Measurements from ENCODE around the gene ECHDC1. TPM values are rescaled to one million over a fixed set of nuclear protein-coding genes. Genes with fewer than 3 reads are reported as not detected.

ECHDC1 gene
- total RNA-seq, 1 donor: 78.0 TPM

DNA sequence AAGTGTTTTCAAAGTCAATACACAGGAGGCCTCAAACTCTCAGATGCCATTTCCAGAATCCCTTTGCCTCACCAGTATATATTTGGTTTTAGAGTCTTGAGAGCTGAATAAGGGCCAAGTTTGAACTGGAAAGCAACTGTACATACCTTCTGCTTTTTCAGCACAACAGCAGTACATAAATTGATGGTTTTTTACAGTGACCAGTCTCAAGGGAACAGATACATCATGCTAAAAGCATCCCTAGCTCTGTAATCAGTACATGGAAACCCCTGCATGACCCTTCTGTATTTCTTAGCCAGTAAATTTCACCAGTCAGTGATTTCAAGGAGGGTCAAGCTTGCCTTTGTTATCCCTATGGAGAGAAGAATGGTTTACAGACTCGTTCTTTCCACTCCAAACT lies 40.6 kb upstream of the ECHDC1 start:
- peak; percentile 91 for DNase-seq (ENCODE audit: low read depth)
- TF ChIP-seq, protein P1, sequence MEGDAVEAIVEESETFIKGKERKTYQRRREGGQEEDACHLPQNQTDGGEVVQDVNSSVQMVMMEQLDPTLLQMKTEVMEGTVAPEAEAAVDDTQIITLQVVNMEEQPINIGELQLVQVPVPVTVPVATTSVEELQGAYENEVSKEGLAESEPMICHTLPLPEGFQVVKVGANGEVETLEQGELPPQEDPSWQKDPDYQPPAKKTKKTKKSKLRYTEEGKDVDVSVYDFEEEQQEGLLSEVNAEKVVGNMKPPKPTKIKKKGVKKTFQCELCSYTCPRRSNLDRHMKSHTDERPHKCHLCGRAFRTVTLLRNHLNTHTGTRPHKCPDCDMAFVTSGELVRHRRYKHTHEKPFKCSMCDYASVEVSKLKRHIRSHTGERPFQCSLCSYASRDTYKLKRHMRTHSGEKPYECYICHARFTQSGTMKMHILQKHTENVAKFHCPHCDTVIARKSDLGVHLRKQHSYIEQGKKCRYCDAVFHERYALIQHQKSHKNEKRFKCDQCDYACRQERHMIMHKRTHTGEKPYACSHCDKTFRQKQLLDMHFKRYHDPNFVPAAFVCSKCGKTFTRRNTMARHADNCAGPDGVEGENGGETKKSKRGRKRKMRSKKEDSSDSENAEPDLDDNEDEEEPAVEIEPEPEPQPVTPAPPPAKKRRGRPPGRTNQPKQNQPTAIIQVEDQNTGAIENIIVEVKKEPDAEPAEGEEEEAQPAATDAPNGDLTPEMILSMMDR (IDR thresholded peaks at IDR 0.05; ENCODE audit: insufficient read depth, low read length): no peak
- no peak overlapping the region for H3K4me3 ChIP-seq (ENCODE audit: low read depth, low read length)

GRCh38 chr6:127382413-127382812 lies 39.0 kb upstream of the ECHDC1 start:
- no peak overlapping the region for H3K4me3 ChIP-seq (ENCODE audit: low read depth, low read length)
- TF ChIP-seq, protein P1 (IDR thresholded peaks at IDR 0.05; ENCODE audit: insufficient read depth, low read length): no peak
- DNase-seq (ENCODE audit: low read depth): no peak

DNA sequence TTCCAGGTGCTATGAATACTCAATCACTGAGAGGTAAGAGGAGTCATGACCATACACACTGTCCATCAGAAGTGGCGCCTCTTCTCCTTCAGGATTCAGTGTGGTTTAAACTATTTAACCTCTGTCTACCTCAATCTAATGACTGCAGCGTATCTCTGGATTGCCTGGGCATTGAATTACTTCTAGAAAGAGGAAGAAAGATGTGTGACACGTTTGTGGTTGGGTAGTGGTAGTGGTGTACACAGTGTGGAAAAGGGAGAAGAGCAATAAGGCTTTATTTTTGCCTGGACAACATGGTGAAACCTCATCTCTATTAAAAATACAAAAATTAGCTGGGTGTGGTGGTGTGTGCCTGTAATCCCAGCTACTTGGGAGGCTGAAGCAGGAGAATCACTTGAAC lies 38.0 kb upstream of the ECHDC1 start:
- DNase-seq (ENCODE audit: low read depth): no peak

DNA sequence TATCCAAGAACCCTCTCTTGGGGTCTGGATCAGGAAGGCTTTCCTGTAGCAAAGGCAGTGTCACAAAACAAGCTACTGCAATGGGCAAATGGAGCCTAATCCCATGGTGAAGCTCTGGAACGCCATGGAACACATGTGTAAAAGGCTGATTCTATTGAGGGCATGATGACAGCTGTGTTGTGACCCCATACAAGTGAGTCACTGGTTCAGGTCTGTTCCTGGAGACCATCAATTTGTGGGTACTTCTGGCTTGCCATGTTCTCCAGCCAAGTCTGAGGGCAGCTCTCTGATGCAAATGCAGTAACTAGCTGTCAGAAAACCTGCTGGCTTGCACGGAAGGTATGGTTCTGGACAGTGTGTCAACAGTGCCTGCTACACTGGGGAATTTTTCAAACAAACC lies 33.3 kb upstream of the ECHDC1 start:
- no peak overlapping the region for H3K4me3 ChIP-seq (ENCODE audit: low read depth, low read length)
- TF ChIP-seq, protein P1 (IDR thresholded peaks at IDR 0.05; ENCODE audit: insufficient read depth, low read length): no peak
- peak; percentile 14 for DNase-seq (ENCODE audit: low read depth)

More for the DNA sequence above, 38.0 kb upstream of the ECHDC1 start:
- TF ChIP-seq, protein P1 (IDR thresholded peaks at IDR 0.05; ENCODE audit: insufficient read depth, low read length): no peak
- no peak overlapping the region for H3K4me3 ChIP-seq (ENCODE audit: low read depth, low read length)

DNA sequence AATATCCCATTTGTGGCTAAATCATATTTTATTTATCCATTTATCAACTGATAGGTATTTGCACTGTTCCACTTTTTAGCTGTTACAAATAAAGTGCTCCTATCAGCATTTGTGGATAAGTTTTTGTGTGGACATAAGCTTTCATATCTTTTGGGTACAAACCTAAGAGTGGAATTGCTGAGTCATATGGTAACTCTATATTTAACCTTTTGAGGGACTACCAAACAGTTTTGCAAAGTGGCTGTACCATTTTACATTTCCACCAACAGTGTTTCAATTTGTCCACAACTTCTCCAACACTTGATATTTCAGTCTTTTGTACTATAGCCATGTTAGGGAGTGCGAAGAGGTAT lies 23.6 kb upstream of the ECHDC1 start:
- TF ChIP-seq, protein P1 (IDR thresholded peaks at IDR 0.05; ENCODE audit: insufficient read depth, low read length): no peak

DNA sequence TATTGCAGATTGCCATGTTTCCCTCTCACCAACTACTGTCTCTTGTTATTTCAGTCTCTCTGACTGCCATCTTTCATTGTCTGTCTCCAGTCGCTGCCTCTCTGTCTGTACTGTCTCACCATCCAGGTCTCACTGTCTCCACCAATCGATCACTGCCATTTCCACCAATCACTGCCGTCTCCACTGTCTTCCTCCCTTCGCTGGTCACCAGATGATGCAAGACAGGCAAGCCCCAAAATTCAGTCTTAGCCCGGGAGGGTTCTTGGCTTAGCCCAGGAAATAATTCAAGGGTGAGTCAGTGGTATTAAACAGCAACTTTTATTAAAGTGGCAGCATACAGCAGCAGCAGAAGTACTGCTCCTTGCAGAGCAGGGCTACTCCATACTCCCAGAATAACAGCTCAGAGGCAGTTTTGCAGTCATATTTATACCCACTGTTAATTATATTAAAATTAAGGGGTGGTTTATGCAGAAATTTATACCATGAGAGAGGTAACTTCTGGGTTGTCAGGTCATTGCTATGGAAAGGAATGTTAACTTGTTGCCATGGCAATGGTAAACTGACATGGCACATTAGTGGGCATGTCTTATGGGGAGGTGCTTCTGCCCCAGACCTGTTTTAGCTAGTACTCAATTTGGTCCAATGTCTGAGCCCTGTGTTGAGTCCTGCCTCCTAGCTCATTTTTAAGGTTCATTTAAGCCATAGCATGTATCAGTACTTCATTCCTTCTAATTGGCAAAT lies 23.0 kb upstream of the ECHDC1 start:
- H3K4me3 ChIP-seq (ENCODE audit: low read depth, low read length): no peak overlapping the region
- TF ChIP-seq, protein P1 (IDR thresholded peaks at IDR 0.05; ENCODE audit: insufficient read depth, low read length): no peak
- DNase-seq (ENCODE audit: low read depth): peak; percentile 98

More for the DNA sequence above, 23.6 kb upstream of the ECHDC1 start:
- DNase-seq (ENCODE audit: low read depth): peak; percentile 26
- H3K4me3 ChIP-seq (ENCODE audit: low read depth, low read length): no peak overlapping the region

- no peak overlapping the region for H3K4me3 ChIP-seq (ENCODE audit: low read depth, low read length)
- no peak for DNase-seq (ENCODE audit: low read depth)
- TF ChIP-seq, protein P1 (IDR thresholded peaks at IDR 0.05; ENCODE audit: insufficient read depth, low read length): no peak
These were observed 22.5 kb upstream of the ECHDC1 start for GRCh38 chr6:127365874-127366273.
